PFSK-1 (cell line): ENCODE data around the gene TMEM233.

Source experiments
- SIN3A ChIP-seq: IDR thresholded peaks from 2 replicates; pipeline ENCODE4 v1.6.1; 2012; ENCODE audit warnings: mild to moderate bottlenecking, low read length, moderate library complexity, borderline replicate concordance; ENCODE audit not compliant: insufficient read depth
- TAF1 ChIP-seq: IDR thresholded peaks from 2 replicates; pipeline ENCODE4 v1.6.1; 2012; ENCODE audit warnings: low read length, control low read depth, borderline replicate concordance; ENCODE audit not compliant: insufficient read depth
- TF ChIP-seq, protein P1 (sequence below), 2 experiments: IDR thresholded peaks; 2 replicates each; pipeline versions ENCODE4 v1.6.1 to v1.8.0; 2011 to 2012; ENCODE audit warnings: low read depth in 2 of 2, low read length in 2 of 2, control low read depth in 1 of 2, inconsistent platforms in 1 of 2, mild to moderate bottlenecking in 1 of 2, moderate library complexity in 1 of 2; ENCODE audit not compliant: insufficient read depth in 1 of 2

DNA sequence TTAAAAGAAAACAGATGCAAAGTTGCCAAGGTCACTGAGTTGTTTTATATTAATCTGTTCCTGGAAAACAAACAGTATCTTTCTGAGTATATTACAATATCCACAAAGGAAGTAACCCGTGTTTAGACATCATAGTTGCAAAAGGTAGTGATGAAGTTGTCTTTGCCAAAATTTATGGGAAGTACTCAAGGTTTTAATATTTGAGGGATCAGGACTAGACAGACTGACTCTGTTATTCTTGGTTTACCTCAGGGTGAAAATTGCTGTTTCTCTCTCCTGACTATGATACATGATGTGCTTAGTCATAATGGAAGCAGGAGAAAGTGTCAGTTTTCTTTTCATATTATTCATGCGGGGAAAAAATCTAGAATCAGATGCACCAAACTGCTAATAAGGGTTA lies 28.3 kb downstream of the TMEM233 start:
- TF ChIP-seq, protein P1, sequence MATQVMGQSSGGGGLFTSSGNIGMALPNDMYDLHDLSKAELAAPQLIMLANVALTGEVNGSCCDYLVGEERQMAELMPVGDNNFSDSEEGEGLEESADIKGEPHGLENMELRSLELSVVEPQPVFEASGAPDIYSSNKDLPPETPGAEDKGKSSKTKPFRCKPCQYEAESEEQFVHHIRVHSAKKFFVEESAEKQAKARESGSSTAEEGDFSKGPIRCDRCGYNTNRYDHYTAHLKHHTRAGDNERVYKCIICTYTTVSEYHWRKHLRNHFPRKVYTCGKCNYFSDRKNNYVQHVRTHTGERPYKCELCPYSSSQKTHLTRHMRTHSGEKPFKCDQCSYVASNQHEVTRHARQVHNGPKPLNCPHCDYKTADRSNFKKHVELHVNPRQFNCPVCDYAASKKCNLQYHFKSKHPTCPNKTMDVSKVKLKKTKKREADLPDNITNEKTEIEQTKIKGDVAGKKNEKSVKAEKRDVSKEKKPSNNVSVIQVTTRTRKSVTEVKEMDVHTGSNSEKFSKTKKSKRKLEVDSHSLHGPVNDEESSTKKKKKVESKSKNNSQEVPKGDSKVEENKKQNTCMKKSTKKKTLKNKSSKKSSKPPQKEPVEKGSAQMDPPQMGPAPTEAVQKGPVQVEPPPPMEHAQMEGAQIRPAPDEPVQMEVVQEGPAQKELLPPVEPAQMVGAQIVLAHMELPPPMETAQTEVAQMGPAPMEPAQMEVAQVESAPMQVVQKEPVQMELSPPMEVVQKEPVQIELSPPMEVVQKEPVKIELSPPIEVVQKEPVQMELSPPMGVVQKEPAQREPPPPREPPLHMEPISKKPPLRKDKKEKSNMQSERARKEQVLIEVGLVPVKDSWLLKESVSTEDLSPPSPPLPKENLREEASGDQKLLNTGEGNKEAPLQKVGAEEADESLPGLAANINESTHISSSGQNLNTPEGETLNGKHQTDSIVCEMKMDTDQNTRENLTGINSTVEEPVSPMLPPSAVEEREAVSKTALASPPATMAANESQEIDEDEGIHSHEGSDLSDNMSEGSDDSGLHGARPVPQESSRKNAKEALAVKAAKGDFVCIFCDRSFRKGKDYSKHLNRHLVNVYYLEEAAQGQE (IDR thresholded peaks at IDR 0.05; ENCODE audit: insufficient read depth in 1 of 2, low read depth in 2 of 2, low read length in 2 of 2), result no peak
- TF ChIP-seq TAF1 (no peak), SIN3A (no peak)
